IMR-90 (cell line): ENCODE measurements around the gene VSIG10L2.

Source experiments
- MAFK ChIP-seq: IDR thresholded peaks from 2 replicates; pipeline ENCODE4 v1.6.1; 2012; ENCODE audit warnings: low read depth, low read length, improper control_type of control experiment
- MXI1 ChIP-seq: IDR thresholded peaks from 2 replicates; pipeline ENCODE4 v1.6.1; 2012; ENCODE audit warnings: low read depth, mild to moderate bottlenecking, low read length, moderate library complexity, borderline replicate concordance
- RFX5 ChIP-seq: IDR thresholded peaks from 2 replicates; pipeline ENCODE4 v1.8.0; 2012; ENCODE audit warnings: low read depth, mild to moderate bottlenecking, low read length, moderate library complexity
- TF ChIP-seq, protein P1 (sequence below): conservative IDR thresholded peaks from 2 replicates; pipeline ENCODE4 v1.5.1; 2012; ENCODE audit warnings: mild to moderate bottlenecking, low read depth, low read length, improper control_type of control experiment

DNA sequence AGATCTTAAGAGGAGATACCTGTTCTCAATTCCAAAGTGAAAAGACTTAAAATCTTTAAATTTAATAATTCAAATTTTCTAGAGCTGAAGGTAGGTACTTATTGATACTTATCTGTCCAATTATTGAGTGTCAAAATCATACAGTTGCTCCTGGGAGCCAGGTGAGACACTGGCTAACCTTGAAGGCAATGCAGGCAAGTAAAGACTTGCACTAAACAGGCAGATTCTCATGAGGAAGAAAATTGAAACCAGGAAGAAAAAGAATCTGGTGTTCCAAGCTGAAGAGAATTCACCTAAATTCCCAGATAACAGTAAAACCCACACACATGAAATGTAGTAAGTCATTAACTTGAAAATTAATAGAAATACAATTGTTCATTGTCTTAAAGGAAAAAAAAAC is 30.3 kb downstream of the VSIG10L2 start:
- TF ChIP-seq, protein P1, sequence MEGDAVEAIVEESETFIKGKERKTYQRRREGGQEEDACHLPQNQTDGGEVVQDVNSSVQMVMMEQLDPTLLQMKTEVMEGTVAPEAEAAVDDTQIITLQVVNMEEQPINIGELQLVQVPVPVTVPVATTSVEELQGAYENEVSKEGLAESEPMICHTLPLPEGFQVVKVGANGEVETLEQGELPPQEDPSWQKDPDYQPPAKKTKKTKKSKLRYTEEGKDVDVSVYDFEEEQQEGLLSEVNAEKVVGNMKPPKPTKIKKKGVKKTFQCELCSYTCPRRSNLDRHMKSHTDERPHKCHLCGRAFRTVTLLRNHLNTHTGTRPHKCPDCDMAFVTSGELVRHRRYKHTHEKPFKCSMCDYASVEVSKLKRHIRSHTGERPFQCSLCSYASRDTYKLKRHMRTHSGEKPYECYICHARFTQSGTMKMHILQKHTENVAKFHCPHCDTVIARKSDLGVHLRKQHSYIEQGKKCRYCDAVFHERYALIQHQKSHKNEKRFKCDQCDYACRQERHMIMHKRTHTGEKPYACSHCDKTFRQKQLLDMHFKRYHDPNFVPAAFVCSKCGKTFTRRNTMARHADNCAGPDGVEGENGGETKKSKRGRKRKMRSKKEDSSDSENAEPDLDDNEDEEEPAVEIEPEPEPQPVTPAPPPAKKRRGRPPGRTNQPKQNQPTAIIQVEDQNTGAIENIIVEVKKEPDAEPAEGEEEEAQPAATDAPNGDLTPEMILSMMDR = no peak
- no peak for TF ChIP-seq MXI1
- no peak for TF ChIP-seq RFX5
- TF ChIP-seq MAFK = no peak
